22Rv1 (cell line): ENCODE results near the gene SP110.

ENCODE experiments used
- H3K27ac ChIP-seq: fragments of 450-650 bp; 2 replicates; pipeline ENCODE4 v1.5.1; 2017
- CTCF ChIP-seq: fragments of 450-650 bp; IDR thresholded peaks from 2 replicates; pipeline ENCODE4 v1.5.1; 2017; ENCODE audit warnings: mild to moderate bottlenecking
- ZFX ChIP-seq: fragments of 450-650 bp; IDR thresholded peaks from 2 replicates; pipeline ENCODE4 v1.6.1; 2017; ENCODE audit warnings: antibody characterized with exemption, borderline replicate concordance

The SP110 gene

GRCh38 chr2:230258483-230258882 lies 38.7 kb upstream of the SP110 start:
- TF ChIP-seq CTCF (no peak), ZFX (no peak)

GRCh38 chr2:230256733-230257332 lies 37.0 kb upstream of the SP110 start:
- no peak overlapping the region for H3K27ac ChIP-seq
- TF ChIP-seq ZFX: no peak
- TF ChIP-seq CTCF: no peak

More at GRCh38 chr2:230258483-230258882, 38.7 kb upstream of the SP110 start:
- H3K27ac ChIP-seq: no peak overlapping the region

- no peak for TF ChIP-seq CTCF
- no peak for TF ChIP-seq ZFX
- no peak overlapping the region for H3K27ac ChIP-seq
These were observed 34.5 kb upstream of the SP110 start for GRCh38 chr2:230254152-230254881.

- no peak for TF ChIP-seq CTCF
- no peak for TF ChIP-seq ZFX
- H3K27ac ChIP-seq: no peak overlapping the region
These were observed 30.4 kb upstream of the SP110 start for GRCh38 chr2:230250231-230250630.

- no peak overlapping the region for H3K27ac ChIP-seq
- TF ChIP-seq CTCF (no peak), ZFX (no peak)
These were observed 26.4 kb upstream of the SP110 start for GRCh38 chr2:230246206-230246605.

GRCh38 chr2:230244211-230244610 lies 24.4 kb upstream of the SP110 start:
- no peak for TF ChIP-seq ZFX
- TF ChIP-seq CTCF: no peak
- H3K27ac ChIP-seq: no peak overlapping the region

- no peak overlapping the region for H3K27ac ChIP-seq
- no peak for TF ChIP-seq CTCF
- no peak for TF ChIP-seq ZFX
These were observed 15.1 kb upstream of the SP110 start for GRCh38 chr2:230234845-230235244.
